GM19193 (cell line): ENCODE measurements around the gene CUX1.

Source experiments
- POLR2A ChIP-seq: IDR thresholded peaks from 4 replicates; pipeline ENCODE4 v1.6.1; 2011; ENCODE audit not compliant: insufficient read depth, insufficient read length; ENCODE audit errors: extremely low read depth

Gene CUX1

DNA sequence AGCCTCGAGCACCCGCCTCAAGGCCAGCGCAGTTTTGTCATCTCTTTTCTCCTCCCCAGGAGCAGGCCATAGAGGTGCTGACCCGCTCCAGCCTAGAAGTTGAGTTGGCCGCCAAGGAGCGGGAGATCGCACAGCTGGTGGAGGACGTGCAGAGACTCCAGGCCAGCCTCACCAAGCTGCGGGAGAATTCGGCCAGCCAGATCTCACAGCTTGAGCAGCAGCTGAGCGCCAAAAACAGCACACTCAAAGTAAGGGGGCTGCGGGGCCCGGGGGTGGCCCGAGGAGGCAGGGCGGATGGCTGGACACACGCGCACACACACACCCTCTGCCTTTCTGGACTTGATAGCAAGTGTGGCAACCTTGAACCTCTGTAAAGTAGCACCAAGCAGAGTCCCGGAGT lies 361.0 kb downstream of the CUX1 start:
- no peak for TF ChIP-seq POLR2A

DNA sequence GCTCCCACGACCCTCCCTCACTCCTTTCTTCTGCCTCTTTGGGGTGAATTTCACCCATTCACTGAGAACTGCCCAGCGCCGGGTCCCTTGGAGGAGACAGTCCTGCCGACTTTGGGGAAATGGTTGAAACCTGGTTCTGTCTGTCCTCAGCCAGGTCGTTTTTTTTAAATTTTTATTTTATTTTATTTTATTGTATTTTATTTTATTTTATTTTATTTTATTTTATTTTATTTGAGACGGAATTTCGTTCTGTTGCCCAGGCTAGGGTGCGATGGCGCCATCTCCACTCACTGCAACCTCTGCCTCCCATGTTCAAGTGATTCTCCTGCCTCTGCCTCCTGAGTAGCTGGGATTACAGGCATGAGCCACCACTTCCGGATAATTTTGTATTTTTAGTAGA lies 363.3 kb downstream of the CUX1 start:
- no peak for TF ChIP-seq POLR2A

DNA sequence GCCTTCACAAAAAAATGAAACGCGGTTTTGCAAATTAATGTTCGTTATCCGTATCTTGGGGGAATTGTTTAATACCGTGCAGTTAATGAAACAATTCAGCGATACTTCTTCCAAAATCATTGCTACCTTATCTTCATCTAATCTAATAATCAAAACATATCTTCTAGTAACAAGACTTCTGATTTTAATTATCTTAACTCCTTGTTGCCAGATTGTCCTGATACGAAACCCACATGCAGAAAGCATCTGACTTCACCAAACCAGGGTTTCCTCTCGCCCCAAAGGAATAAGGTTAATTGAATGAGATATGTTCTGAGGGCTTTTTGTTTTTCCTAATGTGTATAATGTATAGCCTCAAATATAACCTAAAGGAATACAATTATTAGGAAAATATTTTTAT lies 364.1 kb downstream of the CUX1 start:
- no peak for TF ChIP-seq POLR2A

DNA sequence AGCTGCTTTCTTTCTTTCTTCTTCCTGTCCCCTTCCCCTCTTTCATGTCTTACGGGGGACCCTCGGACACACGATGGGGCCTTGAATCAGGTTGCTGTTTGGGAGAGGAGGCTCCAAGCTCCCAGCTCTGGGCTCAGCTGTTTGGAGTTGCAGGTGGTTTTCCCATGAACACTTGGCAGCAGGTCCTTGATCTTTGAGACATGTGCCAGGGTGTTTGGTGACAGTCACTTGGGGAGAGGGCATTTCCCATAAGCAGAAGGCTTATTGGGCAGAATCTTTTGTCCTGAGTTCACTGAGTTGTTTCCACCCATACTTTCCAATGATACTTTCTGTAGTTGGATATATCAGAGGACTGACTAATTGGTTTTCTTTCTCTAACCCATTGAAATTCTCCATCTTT lies 364.6 kb downstream of the CUX1 start:
- no peak for TF ChIP-seq POLR2A

DNA sequence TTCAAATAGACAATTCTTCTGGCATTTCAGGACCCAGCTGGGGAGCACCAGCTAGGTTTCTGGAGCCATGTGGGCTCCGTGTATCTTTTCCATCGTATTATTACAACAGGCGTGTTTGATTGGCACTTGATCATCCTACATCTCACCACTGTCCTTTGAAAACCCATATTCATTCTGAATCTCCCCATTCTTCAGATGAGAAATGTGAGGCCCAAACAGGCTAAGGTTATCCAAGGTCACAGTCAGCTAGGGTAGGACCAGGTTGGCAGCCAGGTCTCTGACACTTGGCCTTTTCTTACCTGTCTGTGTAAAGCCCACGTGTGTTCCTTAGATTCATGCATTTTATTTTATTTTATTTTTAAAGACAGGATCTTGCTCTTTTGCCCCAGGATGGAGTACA lies 366.9 kb downstream of the CUX1 start:
- TF ChIP-seq POLR2A: no peak

DNA sequence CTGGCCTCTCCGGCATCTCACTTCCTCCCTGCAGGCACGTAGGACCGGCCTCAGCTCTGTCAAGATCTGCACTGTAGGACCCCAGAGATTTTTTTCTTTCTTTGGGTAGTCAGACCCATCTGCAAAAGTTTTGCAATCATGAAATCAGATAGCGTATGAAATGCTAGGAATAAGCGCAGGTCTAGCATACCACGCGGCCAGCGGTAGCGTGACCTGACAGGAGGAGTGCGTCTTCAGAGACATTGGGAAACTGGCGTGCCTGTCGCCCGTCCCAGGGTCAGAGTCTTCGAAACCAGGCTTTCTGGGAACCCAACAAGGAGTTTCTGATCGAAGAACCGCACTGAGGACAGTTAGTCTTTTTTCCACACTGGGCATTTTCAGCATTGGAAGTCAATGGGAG lies 368.4 kb downstream of the CUX1 start:
- TF ChIP-seq POLR2A: no peak

DNA sequence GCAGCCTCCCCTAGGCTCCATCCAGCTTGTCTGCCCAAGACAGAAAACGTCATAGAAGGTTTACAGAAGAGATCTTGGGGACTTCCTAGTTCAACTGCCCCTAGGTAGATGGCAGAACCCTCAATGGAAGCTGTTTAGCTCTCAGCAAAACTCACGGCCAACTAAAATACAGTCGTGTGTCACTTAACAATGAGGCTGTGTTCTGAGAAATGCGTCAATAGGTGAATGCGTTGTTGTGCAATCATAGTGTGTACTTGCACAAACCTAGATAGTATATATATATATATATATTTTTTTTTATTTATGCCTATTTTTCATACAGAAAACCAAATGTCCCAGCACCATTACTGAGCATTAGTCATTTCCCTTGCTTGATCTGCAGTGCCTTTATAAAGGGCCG lies 368.9 kb downstream of the CUX1 start:
- TF ChIP-seq POLR2A: no peak

DNA sequence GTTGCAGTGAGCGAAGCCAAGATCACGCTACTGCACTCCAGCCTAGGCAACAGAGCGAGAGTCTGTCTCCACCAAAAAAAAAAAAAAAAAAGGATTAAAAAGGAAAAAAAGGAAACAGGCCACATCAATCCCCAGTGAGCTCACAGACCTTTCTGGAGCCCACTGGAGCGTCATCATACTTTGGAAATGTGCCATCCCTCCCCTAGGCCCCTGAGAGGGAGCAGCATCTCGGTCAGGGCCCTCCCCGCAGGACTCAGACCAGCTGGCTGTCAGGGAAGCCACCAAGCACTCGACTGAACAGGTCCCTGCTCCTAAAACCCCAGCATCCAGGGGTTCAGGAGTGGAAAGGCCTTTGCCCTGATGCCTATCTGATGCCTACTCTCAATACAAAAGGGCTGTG lies 371.3 kb downstream of the CUX1 start:
- TF ChIP-seq POLR2A: no peak

DNA sequence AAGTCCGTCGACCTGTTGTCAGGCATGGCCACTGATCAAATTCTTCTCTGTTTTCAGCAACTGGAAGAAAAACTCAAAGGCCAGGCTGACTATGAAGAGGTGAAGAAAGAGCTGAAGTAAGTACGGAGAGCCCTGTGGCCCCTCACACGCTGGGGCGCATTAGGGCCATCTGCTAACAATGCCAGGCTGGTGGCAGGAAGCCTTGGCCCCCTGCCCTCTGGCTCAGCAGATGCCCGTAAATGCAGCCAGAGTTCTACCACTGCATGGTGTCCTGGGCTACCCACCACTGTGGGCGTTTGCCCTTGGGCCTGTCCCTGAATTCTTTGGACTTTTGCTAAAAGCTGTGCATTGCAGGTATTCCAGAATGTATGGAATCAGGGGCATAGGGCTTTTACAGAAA lies 372.3 kb downstream of the CUX1 start:
- no peak for TF ChIP-seq POLR2A

DNA sequence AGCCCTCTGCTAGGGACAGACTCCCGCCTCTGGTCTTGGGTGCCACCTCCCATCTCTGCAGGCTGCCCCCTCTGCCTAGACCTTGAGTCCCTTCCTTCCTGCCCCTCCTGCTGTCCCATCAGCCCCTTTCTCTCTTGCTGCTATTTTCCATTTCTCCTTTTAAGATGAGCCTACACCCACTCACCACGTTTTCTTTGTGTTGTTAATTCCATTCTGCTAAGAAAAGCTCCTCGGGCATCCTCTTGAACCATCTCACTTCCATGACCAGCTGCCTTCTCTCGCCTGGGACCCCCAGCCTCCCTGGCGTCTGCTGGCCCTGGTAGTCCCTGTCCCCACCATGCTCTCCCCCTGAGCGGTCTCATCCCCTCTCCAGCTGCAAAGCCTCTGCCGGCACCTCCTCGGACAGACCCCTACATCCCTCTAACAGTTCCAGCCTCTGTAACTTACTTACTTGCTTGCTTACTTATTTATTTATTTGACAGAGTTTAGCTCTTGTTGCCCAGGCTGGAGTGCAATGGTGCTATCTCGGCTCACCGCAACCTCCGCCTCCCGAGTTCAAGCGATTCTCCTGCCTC lies 373.4 kb downstream of the CUX1 start:
- no peak for TF ChIP-seq POLR2A

DNA sequence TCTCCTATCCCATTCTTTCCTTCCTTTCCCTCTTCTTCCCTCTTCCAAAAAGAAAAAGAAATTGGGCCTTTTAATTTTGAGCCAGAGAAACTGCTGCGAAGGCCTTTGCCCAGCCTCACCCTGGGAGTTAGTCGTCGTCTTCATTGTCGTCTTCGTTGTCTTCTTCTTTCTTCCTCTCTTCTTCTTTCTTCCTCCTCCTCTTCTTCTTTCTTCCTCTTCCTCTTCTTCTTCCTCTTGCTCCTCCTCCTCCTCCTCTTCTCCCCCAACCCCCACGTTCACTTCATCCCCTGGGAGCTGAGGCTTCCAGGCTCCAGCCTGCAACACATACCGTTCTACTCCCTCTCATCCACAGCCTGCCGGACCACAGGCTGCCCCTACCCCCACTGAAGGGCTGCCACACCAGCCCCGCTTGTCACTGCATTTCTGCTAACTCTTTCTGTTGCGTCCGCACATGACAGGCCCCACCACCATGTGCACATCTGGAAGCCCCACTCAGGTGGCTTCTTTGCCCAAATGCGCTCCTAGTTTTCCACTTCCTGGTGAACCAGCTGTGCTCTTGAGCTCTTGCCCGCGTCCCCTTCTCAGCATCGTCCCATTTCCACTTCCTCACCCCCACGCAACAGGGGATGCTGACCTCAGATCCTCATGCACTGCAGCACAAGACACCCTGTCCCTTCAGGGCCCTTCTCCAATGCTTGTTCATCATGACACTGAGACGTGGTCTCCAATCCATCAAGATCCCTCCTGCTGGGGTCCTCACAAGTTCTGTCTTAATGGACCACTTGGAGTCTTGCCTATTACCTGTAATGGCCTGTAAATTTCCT lies 374.3 kb downstream of the CUX1 start:
- no peak for TF ChIP-seq POLR2A

DNA sequence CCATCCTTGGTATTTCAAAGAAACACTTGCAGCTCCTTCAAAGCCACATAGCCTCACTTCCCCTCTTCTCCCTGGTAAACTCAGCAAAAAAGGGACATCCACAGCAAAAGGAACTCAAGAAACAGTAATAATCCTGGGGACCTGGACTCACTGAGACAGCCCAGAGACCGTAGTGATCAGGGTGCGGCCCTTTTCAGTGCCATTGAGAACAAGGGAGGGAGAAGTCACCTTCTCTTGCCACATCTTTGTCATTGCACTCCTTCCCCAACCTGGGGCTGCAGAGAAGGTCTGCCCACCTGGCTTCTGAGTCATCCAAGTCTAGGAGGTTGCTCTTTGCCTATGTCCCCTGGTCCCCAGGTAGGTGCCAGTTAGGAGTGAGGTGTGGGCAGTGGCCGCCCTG lies 375.4 kb downstream of the CUX1 start:
- TF ChIP-seq POLR2A: no peak

DNA sequence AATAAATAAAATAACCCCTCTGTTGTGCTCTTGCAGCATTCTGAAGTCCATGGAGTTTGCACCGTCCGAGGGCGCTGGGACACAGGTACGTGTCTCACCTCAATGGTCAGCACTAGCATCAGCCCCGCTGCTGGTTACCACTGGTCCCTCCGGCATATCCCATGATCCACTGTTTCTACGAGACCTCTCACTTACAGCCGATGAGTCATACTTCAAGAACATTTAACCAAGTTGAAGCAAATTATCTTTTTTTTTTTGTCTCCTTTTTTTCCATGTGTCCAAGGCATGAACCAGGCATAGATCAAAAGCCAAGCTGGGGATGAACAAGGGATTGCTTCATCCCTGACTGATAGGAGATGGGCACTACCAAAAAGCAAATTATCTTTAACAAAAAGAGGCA lies 376.4 kb downstream of the CUX1 start:
- TF ChIP-seq POLR2A: no peak

DNA sequence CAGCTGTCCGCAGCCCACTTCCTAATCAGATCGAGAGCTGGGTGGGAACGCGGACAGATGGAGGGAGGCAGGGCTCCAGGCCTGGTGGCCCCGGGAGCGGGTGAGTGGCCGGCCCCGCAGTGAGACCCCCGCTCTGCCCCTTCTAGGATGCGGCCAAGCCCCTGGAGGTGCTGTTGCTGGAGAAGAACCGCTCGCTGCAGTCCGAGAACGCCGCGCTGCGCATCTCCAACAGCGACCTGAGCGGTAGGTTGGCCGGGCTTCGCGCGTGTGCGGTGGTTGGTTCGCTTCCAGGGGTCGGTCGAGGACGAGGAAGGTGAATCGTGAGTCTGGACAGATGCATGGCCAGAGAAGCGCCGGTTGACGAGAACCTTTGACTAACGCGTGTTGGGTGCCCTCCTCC lies 377.9 kb downstream of the CUX1 start:
- TF ChIP-seq POLR2A: no peak

DNA sequence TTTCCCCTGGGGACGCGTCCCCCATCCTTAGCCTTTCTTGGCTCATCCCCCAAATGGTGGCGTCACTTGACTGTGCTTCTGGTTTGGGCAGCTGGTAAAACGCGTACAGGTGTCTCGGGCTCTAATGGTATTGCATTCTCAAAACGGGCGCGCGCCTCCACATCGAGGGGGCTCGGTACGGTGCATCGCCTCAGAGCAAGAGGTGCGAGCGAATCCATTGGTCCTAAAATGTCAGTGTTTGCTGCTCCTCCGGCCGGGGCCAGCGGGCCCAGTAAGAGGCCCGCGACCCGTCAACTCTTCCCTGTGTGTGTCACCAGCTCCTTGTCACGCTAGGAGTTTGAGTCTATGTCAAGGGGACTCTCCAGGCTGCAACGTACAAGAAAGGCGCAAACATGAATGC lies 378.6 kb downstream of the CUX1 start:
- TF ChIP-seq POLR2A: no peak

DNA sequence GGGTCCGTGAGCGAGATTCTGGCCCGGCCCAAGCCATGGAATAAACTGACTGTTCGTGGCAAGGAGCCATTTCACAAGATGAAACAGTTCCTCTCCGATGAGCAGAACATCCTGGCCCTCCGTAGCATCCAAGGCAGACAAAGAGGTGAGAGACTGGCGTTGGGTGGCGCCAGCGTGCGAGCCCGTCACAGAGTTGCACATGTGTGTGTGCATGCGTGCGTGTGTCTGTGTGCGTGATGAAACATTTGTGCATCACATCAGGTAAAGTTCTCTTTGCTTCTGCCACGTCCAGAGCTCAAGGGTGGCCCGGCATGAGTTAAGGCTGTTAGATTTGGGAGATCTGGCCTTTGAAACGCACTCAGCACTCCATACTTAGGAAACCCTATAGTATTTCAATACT lies 379.7 kb downstream of the CUX1 start:
- TF ChIP-seq POLR2A: no peak
